NCI-H2171 treated with DMSO at 0.1 percent for 48 hours (cell line): ENCODE measurements around the gene GAS7.

Source experiments
- DNase-seq: peaks from one replicate; lab custom pipeline; 2025; lab: John Stamatoyannopoulos, UW

GAS7 gene

GRCh38 chr17:10171122-10171571 is 27.3 kb downstream of the GAS7 start:
- no peak for DNase-seq

- DNase-seq, result no peak
Measured at GRCh38 chr17:10170233-10170632, 28.2 kb downstream of the GAS7 start.

- DNase-seq, result no peak
Measured at GRCh38 chr17:10169290-10169689, 29.1 kb downstream of the GAS7 start.

DNA sequence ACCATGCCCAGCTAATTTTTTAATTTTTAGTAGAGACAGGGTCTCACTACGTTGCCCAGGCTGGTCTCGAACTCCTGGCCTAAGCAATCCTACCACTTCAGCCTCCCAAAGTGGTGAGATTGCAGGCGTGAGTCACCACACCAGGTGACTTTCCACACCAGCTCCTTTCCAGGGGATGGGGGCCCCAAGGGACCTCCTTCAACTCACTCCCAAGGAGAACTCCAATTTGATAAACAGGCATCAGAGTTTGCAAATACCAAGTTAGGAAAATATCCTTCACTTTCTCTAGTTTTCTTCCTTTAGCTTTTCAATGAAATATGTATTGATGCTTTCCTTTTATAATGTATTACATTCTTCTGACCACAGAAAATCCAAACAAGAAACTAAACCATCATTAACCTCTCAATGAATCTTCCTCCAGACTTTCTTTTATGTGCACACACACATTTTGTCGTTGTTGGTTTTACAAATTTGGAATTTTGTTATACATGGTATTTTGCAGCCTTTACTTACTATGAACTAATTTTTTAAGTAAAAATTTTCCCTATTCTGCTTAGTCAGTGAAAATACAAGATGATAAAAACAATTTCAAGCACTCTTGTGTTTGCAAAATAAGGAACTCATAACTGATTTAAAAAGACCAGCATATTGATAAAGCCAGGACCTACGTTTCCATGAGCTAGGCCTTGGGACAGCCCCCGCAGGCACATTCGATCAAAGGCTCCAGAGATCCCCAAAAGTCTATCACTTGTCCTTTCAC is 32.0 kb downstream of the GAS7 start:
- DNase-seq, result no peak

DNA sequence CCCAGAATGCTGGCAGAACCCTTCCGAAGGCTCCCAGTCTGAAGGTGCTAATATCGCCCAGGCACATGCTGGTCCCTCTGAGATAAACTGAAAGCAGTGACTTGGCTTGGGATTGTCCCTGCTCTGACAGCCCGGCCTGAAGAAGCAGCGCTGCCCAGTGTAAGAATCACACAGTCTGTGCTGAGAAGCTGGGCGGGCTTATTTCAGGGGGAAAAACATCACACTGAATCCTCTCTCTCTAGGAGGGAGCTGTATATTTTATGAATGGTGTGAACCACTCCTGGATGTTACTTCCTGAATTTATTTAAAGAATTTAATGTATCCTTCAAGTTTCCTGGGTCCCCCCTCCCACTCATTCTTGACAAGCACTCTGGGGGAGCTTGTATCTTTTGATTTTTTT is 36.3 kb downstream of the GAS7 start:
- DNase-seq, result no peak

DNA sequence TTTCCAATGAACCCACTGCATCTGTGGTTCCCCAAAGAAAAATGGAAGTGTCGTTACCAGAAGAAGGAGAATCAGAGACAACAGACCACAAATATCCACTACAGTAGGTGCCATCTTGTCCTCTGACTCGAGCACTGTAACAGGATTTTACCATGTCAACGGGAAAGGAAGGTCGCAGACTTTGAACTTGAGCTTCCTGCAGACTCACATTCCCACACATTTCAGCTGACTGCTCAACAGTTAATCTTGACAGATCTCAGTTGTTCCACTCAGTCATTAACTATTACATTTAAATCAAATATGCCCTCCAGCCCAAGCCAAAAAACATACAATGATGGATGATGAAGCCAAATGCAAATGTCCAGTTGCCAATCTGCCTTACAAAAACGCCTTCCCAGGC is 37.0 kb downstream of the GAS7 start:
- no peak for DNase-seq

DNA sequence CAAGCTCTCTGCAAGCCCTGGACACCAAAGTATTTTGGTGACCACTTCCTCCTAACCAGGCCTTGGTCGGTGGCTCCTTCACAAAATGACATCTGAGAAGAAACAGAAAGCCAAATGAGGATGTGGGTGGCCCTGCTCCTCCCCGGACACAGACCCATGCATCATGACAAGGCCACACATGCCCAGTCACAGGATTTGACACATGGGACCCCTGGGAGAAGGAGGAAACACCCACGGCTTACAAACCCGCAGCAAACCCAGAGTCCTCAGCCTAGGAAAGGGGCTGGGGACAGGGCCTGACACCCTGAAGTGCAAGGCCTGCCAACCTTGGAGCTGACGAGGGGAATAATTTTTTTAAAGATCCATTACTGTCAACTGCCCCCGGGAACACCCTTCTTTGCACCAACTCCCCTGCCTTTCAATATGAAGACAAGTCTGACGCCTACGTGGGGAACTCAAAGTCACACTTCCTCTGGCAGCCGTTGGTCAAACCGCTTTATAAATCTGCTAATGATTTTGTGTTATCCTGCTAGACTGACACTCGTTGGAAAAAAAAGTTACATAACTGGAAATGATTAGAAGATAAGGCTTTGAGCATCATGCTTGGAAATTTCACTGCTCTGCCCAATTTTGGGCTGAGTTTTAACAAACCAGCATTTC is 41.3 kb downstream of the GAS7 start:
- DNase-seq, result no peak

DNA sequence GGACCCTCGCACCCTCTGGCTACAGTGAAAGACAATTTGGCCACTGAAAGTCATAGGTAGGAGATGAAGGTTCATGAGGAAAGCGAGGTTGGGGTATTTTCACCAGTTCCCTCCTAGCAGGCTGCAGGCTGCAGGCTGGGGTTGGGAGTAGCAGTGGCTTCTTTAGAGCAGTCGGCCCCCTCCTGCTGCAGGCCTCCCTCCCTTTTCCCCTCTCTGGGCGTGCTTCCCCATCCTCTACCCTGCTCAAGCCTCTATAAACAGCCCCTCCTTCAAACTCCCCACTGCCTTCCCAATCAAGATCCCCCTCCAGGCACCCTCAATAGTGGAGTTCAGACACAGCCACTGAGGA is 41.8 kb downstream of the GAS7 start:
- DNase-seq, result no peak

GRCh38 chr17:10156077-10156435 is 42.4 kb downstream of the GAS7 start:
- DNase-seq, result no peak

- no peak for DNase-seq
Measured at GRCh38 chr17:10155371-10156076, 42.9 kb downstream of the GAS7 start.

GRCh38 chr17:10151667-10152496 is 46.5 kb downstream of the GAS7 start:
- no peak for DNase-seq

DNA sequence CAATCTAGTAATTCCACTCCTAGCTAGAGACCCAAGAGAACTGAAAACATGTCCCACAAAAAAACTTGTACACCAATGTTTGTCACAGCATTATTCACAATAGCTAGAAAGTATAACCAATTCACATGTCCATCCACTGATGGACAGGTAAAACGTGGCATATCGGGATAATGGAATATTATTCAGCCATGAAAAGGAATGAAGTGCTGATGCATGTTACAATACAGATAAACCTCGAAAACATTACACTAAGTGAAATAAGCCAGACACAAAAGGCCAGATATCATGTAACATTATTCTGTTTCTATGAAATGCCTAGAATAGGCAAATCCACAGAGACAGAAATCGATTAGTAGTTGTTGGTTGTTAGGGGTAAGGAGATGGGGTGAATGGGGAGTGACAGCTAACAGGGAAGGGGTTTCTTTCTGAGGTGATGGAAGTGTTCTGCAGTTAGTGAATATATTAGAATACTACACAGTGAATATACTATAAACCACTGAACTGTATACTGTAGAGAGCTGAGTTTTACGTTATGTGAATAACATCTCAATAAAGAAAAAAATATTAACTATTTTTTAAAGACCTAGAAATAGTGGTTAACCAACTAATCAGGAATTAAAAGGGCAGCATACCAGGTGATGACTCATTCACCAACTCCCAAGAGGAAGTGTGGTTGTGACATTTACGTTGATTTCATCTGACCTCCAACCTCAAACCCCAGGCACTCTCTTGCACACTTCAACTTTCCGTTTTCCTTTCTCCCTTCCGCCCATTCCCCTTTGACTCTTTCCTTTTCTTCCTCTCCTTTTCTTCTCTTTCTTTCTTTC is 48.6 kb downstream of the GAS7 start:
- no peak for DNase-seq

- DNase-seq, result no peak
Measured at GRCh38 chr17:10147761-10148415, 50.5 kb downstream of the GAS7 start.

GRCh38 chr17:10147040-10147439 is 51.4 kb downstream of the GAS7 start:
- DNase-seq, result no peak

DNA sequence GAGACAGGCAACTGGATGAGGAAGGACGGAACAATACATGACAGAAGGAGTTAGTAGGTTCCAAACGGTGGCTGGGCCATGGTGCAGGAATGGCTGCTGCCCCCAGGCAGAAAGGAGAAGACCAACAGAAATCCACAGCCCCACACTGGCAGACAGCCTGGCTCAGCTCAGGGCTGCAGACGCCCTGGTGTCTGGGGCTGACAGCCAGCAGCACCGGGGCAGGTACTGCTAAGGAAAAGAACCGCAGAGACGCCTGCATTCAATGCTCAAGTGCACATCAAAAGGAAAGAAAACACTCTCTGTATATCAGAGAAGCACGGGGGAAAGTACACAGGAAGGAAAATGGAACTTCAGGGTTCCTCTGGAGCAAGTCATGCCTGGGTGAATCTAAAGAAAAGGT is 53.4 kb downstream of the GAS7 start:
- no peak for DNase-seq

DNA sequence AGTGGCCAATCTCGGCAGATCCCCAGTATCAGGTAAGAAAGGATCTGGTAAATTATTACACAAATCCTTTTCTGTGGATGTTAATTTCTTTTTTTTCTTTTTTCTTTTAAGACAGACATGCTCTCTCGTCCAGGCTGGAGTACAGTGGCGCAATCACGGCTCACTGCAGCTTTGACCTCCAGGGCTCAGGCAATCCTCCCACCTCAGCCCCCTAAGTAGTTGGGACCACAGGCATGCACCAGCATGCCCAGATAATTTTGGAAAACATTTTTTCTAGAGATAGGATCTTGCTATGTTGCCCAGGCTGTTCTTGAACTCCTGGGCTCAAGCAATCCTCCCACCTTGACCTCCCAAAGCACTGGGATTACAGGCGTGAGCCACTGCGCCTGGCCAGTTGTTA is 54.0 kb downstream of the GAS7 start:
- no peak for DNase-seq

DNA sequence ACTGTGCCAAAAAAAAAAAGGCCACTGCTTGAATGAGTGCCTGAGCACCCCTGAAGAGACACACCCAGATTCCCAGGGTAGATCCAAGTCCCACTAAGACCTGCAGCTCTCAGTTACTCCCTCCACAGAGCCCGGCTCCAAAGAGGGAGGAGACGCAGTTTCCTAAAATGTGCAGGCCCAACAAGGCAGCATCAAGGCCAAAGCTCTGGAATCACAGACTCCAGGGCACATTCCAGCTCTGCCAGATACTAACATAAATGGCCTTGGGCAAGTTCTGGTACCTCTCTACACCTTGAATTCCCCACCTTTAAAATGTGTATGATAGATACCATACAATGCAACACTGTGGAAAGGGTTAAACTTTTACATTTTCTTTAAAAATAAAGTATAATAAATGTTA is 57.0 kb downstream of the GAS7 start:
- no peak for DNase-seq

DNA sequence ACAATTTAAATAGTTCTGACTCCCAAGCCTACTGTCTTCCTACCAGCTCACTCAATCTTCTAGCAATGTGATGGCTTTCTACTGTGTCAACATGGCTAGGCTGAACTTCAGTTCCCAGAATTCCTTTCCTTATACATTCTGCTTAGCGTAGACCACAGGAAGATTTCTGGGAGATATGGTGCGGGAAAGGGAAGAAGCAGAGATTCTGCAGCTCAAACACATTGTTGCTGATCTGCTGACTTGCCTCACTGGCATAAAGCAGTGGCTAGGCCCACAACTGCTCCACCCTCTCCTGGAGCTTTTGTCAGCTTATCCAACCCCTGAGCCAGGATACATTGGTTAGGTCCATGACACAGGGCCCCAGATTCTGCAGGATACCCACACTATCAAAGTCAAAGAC is 58.8 kb downstream of the GAS7 start:
- no peak for DNase-seq

GRCh38 chr17:10136258-10136981 is 62.0 kb downstream of the GAS7 start:
- no peak for DNase-seq

DNA sequence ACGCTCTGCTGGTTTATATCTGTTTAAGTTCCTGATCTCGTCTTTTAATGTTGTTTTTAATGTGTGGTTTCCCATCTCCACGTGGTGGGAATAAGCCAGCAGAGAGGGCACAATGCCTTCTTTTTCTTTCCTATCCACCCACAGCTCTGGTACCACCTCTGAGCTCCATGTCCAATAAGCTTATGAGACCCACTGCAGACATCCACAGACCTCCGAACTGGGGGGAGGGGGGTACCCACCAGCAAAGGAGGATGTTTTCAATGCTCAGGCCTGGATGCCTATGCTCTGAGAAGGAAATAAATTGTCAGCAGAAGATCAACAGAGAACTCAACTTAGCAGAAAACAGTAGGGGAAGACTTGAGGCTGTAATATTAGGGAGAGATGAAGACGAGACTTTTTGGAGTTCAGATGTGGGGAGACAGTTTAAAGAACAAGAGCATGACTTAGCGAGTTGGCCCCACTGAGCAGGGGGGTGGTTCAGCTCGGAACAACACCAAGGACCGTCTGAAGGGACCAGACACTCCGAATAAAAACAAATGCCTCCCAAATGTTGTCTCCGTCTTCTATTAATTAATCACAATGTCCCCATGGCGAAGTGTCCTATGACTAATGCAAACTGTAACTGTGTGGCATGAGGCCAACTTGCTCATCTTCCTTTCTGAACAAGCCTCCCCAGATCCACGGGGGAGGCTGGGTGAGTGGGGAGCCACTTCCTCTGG is 62.7 kb downstream of the GAS7 start:
- no peak for DNase-seq
